ENCODE data around the gene MROH2A. TPM values are rescaled to one million over a fixed set of nuclear protein-coding genes. Genes with fewer than 3 reads are reported as not detected.

The MROH2A gene
- total and polyA plus RNA-seq, 10 donors, result 0.27 to 1.5 (median 0.43) TPM; not detected in 7

GRCh38 chr2:233848276-233848675, 70.1 kb downstream of the MROH2A start:
- H3K36me3 ChIP-seq, result peaks cover 0 to 75% (median 0%) of the 10 kb centered on the region in 6 donors
- TF ChIP-seq POLR2A (IDR thresholded peaks at IDR 0.05), result no peak
- TF ChIP-seq POLR2AphosphoS5 (IDR thresholded peaks at IDR 0.05), result no peak
- TF ChIP-seq, protein P1, sequence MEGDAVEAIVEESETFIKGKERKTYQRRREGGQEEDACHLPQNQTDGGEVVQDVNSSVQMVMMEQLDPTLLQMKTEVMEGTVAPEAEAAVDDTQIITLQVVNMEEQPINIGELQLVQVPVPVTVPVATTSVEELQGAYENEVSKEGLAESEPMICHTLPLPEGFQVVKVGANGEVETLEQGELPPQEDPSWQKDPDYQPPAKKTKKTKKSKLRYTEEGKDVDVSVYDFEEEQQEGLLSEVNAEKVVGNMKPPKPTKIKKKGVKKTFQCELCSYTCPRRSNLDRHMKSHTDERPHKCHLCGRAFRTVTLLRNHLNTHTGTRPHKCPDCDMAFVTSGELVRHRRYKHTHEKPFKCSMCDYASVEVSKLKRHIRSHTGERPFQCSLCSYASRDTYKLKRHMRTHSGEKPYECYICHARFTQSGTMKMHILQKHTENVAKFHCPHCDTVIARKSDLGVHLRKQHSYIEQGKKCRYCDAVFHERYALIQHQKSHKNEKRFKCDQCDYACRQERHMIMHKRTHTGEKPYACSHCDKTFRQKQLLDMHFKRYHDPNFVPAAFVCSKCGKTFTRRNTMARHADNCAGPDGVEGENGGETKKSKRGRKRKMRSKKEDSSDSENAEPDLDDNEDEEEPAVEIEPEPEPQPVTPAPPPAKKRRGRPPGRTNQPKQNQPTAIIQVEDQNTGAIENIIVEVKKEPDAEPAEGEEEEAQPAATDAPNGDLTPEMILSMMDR (IDR thresholded peaks at IDR 0.05 in 8 of 11, conservative IDR thresholded peaks at IDR 0.05 in 3 of 11), result no peak
- peaks cover 0 to 16% (median 9%) of the 10 kb centered on the region in 6 donors for H3K4me1 ChIP-seq
- no peaks in the 10 kb centered on the region for H3K9me3 ChIP-seq
- peaks cover 0 to 7% (median 0%) of the 10 kb centered on the region in 7 donors for H3K27me3 ChIP-seq (replicated peaks in 1 of 7)
- DNase-seq, result no peak
- intact Hi-C loops (cut with DNase I; ENCODE audit: low total_unique reads), result no loop called here
- WGBS, 5 donors, result 81 to 96% (median 90%) methylated on average over 13 of the region's 13 CpGs
- H3K4me3 ChIP-seq, result no peak overlapping the region
- H3K27ac ChIP-seq, result no peak overlapping the region

DNA sequence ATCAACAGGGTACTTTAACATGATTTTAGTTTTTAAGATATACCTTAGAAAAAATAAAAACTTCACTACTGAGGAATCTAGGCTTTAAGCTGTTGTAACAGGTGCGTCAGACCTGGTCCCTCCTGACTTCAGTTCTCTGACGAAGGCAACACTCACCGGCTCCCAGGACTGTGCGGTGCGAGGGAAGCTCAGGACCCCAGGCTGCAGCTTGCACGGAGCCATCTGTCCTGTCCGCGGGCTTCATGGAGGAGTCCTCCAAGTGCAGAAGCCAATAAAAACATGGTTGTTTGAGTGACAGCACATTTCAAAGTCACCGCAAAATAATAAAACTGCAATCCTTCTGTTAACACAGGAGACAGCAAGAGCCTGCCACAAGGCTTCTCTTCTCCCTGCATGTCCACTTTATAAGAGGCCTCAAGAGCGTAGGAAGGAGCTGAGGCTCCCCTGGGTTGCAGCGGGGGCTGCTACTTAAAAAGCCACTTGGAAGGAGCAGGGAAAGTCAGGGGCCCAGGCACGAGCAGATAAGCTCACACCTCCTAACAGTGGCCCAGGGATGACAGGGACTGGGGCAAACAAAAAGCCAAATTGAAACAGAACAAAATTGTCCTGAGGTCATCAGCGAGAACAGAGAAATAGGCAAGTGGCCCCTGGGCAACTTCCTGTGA, 71.6 kb downstream of the MROH2A start:
- H3K27me3 ChIP-seq (replicated peaks in 1 of 7), result peaks cover 0 to 16% (median 0%) of the 10 kb centered on the region in 7 donors
- H3K4me3 ChIP-seq, result no peak overlapping the region
- intact Hi-C loops (cut with DNase I; ENCODE audit: low total_unique reads), result no loop called here
- no peaks in the 10 kb centered on the region for H3K9me3 ChIP-seq
- peaks cover 0 to 60% (median 0%) of the 10 kb centered on the region in 6 donors for H3K36me3 ChIP-seq
- DNase-seq, result no peak
- H3K27ac ChIP-seq, result no peak overlapping the region
- WGBS, 5 donors, result 93 to 97% (median 96%) methylated on average over 13 of the region's 13 CpGs
- no peak for TF ChIP-seq POLR2AphosphoS5 (IDR thresholded peaks at IDR 0.05)
- TF ChIP-seq POLR2A (IDR thresholded peaks at IDR 0.05), result no peak
- TF ChIP-seq, protein P1 (IDR thresholded peaks at IDR 0.05 in 8 of 11, conservative IDR thresholded peaks at IDR 0.05 in 3 of 11), result no peak
- peaks cover 8 to 29% (median 20%) of the 10 kb centered on the region in 6 donors for H3K4me1 ChIP-seq

DNA sequence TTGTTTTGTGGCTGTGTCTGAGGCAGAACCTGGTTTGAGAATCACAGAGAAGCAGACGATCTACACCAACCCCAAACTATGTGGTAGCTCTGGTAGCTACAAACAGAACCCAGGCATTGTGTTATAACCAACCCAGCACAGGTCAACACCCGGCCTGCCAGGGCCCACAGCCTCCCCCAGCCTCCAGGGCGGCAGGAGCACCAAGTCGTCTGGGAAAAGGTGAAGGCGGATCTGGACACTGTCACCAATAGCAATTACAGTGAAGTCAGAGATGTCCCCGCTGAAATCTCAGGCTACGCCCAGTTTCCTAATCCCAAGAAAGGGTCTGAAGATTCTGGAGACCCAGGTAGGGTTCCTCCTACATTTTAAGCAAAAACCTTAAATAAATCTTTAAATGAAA, 72.6 kb downstream of the MROH2A start:
- Histone ChIP-seq H3K4me1 (peaks cover 8 to 36% (median 27%) of the 10 kb centered on the region in 6 donors), H3K36me3 (peaks cover 0 to 52% (median 0%) of the 10 kb centered on the region in 6 donors), H3K4me3 (no peak overlapping the region), H3K27me3 (replicated peaks in 1 of 7) (peaks cover 0 to 16% (median 0%) of the 10 kb centered on the region in 7 donors), H3K27ac (no peak overlapping the region), H3K9me3 (no peaks in the 10 kb centered on the region)
- intact Hi-C loops (cut with DNase I; ENCODE audit: low total_unique reads), result no loop called here
- 94 to 97% (median 94%) methylated on average over 7 of the region's 7 CpGs for WGBS, 5 donors
- DNase-seq, result no peak
- no peak for TF ChIP-seq POLR2A (IDR thresholded peaks at IDR 0.05)
- TF ChIP-seq, protein P1 (IDR thresholded peaks at IDR 0.05 in 8 of 11, conservative IDR thresholded peaks at IDR 0.05 in 3 of 11), result no peak
- no peak for TF ChIP-seq POLR2AphosphoS5 (IDR thresholded peaks at IDR 0.05)

GRCh38 chr2:233851169-233851568, 73.0 kb downstream of the MROH2A start:
- peaks cover 0 to 48% (median 0%) of the 10 kb centered on the region in 6 donors for H3K36me3 ChIP-seq
- WGBS, 5 donors, result 92 to 97% (median 96%) methylated on average over 6 of the region's 6 CpGs
- no peak overlapping the region for H3K4me3 ChIP-seq
- intact Hi-C loops (cut with DNase I; ENCODE audit: low total_unique reads), result no loop called here
- H3K27me3 ChIP-seq (replicated peaks in 1 of 7), result peaks cover 0 to 16% (median 0%) of the 10 kb centered on the region in 7 donors
- no peak for TF ChIP-seq POLR2A (IDR thresholded peaks at IDR 0.05)
- no peak for TF ChIP-seq POLR2AphosphoS5 (IDR thresholded peaks at IDR 0.05)
- H3K27ac ChIP-seq, result no peak overlapping the region
- H3K9me3 ChIP-seq, result no peaks in the 10 kb centered on the region
- no peak for DNase-seq
- H3K4me1 ChIP-seq, result peaks cover 8 to 36% (median 27%) of the 10 kb centered on the region in 6 donors

All from spleen (tissue), 11 donors.